BJ (cell line): Measurements from ENCODE around the gene FOXJ3. TPM values are rescaled to one million over a fixed set of nuclear protein-coding genes. Genes with fewer than 3 reads are reported as not detected.

Source experiments
- CTCF ChIA-PET: fragments of 350-600 bp; formaldehyde crosslinking; extraction: SDS; loops from one replicate; lab custom pipeline; 2021; ENCODE audit warnings: antibody characterized with exemption, inconsistent platforms; lab: Yijun Ruan, JAX
- POLR2A ChIA-PET: fragments of 300-600 bp; sonication (Branson Sonifier 250); formaldehyde crosslinking; extraction: SDS; loops from one replicate; lab custom pipeline; 2021; ENCODE audit warnings: antibody characterized with exemption; lab: Charles Lee
- DNase-seq: peaks from one replicate; pipeline ENCODE4 v3.0.0-alpha.2; 2011; ENCODE audit warnings: low read depth
- H3K27me3 ChIP-seq: 2 replicates; pipeline ENCODE4 v1.6.0; 2011; ENCODE audit warnings: low read length; ENCODE audit not compliant: control insufficient read depth, insufficient read depth
- H3K36me3 ChIP-seq: 2 replicates; pipeline ENCODE4 v1.5.1; 2011; ENCODE audit warnings: low read length; ENCODE audit not compliant: control insufficient read depth, insufficient read depth
- H3K4me3 ChIP-seq: 2 replicates; pipeline ENCODE4 v1.5.1; 2011; ENCODE audit warnings: low read depth, mild to moderate bottlenecking, control low read depth, low read length
- CTCF ChIP-seq: IDR thresholded peaks from 2 replicates; pipeline ENCODE4 v1.5.1; 2011; ENCODE audit warnings: low read depth, mild to moderate bottlenecking, control low read depth, inconsistent platforms, low read length, moderate library complexity; ENCODE audit not compliant: insufficient read depth
- polyA plus RNA-seq: library from polyadenylated mRNA; depleted of rRNA; stranded (reverse); fragments of >200 nt; gene quantifications from 2 replicates; pipeline ENCODE4 v1.2.3, GENCODE V29; 2011

FOXJ3 gene
- polyA plus RNA-seq, 1 experiment: 22.9 TPM

GRCh38 chr1:42144711-42145388 is 190.2 kb downstream of the FOXJ3 start:
- CTCF ChIA-PET: interaction anchor here (0.8 kb wide), 1 partner anchor 30 kb away, joined by 3 read pairs; no protein-coding TSS in a partner anchor
- Histone ChIP-seq H3K4me3 (no peak overlapping the region), H3K27me3 (peaks cover 34% of the 10 kb centered on the region), H3K36me3 (no peaks in the 10 kb centered on the region)
- POLR2A ChIA-PET: no interaction called here
- DNase-seq: no peak
- TF ChIP-seq CTCF: no peak

DNA sequence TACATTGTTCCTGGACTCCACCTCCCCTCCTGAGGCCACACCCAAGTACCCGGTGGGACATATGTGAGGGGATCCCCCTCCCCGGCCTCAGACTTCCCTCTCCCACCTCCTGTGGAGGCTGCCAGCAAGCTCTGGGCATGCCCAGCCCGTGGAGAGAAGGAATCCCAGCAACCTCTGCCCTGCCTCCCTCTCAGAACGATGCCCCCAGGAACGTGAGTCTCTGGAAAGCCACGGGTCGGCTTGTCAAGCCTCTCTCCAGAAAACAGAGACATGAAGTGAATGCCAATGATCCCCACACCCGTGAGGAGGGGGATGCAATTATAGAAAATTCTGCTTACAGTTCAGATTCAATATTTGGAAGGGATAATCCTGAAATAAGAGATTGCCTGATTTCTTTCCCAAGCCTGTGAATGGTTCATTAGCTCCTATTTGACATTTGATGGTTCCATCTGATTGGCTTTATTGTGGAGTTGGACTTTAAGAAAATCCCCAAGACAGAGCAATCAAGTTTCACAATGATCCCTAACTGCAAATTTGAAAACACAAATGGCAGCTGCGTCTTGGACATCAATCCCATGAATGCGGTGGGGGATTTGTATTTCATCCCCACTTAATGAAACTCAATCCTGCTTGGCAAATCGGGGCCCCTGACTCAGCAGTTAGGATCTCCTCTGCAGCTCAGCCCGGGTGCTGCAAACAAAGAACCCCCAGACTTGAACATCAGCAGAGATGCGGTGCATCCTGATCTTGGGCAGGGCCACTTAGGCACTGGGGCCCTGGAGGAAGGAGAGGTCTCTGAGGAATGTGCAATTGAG is 190.9 kb downstream of the FOXJ3 start:
- TF ChIP-seq CTCF: no peak
- Histone ChIP-seq H3K27me3 (peaks cover 34% of the 10 kb centered on the region), H3K4me3 (no peak overlapping the region), H3K36me3 (no peaks in the 10 kb centered on the region)
- ChIA-PET POLR2A (no interaction called here), CTCF (interaction anchor here (0.8 to 1.1 kb wide), 2 partner anchors 29 kb away, joined by 3 to 4 read pairs; no protein-coding TSS in a partner anchor)
- DNase-seq: no peak

GRCh38 chr1:42142894-42143675 is 191.9 kb downstream of the FOXJ3 start:
- no peak for TF ChIP-seq CTCF
- no peaks in the 10 kb centered on the region for H3K36me3 ChIP-seq
- no peak for DNase-seq
- H3K4me3 ChIP-seq: no peak overlapping the region
- ChIA-PET POLR2A (no interaction called here), CTCF (interaction anchor here (1.1 kb wide), 1 partner anchor 30 kb away, joined by 4 read pairs; no protein-coding TSS in a partner anchor)
- peaks cover 32% of the 10 kb centered on the region for H3K27me3 ChIP-seq

- TF ChIP-seq CTCF: no peak
- peaks cover 29% of the 10 kb centered on the region for H3K27me3 ChIP-seq
- no peak overlapping the region for H3K4me3 ChIP-seq
- ChIA-PET CTCF (no interaction called here), POLR2A (no interaction called here)
- H3K36me3 ChIP-seq: no peaks in the 10 kb centered on the region
- no peak for DNase-seq
Measured at GRCh38 chr1:42141978-42142377, 193.1 kb downstream of the FOXJ3 start.
